22Rv1 (cell line): ENCODE results near the gene TOE1.

ENCODE experiments used
- H3K27ac ChIP-seq: fragments of 450-650 bp; 2 replicates; pipeline ENCODE4 v1.5.1; 2017
- ZFX ChIP-seq: fragments of 450-650 bp; IDR thresholded peaks from 2 replicates; pipeline ENCODE4 v1.6.1; 2017; ENCODE audit warnings: antibody characterized with exemption, borderline replicate concordance
- TF ChIP-seq, protein P1 (sequence below): fragments of 450-650 bp; IDR thresholded peaks from 2 replicates; pipeline ENCODE4 v1.5.1; 2017; ENCODE audit warnings: mild to moderate bottlenecking

The TOE1 gene

DNA sequence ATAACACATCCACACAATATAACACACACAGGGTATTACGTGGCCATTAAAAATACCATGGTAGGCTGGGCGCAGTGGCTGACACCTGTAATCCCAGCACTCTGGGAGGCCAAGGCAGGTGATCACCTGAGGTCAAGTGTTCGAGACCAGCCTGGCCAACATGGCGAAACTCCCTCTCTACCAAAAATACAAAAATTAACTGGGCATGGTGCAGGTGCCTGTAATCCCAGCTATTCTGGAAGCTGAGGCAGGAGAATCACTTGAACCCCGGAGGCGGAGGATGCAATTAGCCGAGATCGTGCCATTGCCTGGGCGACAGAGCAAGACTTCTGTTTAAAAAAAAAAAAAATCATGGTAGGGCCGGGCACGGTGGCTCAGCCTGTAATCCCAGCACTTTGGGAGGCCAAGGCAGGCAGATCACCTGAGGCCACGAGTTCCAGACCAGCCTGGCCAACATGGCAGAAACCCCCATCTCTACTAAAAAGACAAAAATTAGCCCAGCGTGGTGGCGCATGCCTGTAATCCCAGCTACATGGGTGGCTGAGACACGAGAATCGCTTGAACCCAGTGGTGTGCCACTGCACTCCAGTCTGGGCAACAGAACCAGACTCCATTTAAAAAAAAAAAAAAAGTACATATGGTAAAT, 37.3 kb upstream of the TOE1 start:
- H3K27ac ChIP-seq: peak overlapping the region; percentile 79

DNA sequence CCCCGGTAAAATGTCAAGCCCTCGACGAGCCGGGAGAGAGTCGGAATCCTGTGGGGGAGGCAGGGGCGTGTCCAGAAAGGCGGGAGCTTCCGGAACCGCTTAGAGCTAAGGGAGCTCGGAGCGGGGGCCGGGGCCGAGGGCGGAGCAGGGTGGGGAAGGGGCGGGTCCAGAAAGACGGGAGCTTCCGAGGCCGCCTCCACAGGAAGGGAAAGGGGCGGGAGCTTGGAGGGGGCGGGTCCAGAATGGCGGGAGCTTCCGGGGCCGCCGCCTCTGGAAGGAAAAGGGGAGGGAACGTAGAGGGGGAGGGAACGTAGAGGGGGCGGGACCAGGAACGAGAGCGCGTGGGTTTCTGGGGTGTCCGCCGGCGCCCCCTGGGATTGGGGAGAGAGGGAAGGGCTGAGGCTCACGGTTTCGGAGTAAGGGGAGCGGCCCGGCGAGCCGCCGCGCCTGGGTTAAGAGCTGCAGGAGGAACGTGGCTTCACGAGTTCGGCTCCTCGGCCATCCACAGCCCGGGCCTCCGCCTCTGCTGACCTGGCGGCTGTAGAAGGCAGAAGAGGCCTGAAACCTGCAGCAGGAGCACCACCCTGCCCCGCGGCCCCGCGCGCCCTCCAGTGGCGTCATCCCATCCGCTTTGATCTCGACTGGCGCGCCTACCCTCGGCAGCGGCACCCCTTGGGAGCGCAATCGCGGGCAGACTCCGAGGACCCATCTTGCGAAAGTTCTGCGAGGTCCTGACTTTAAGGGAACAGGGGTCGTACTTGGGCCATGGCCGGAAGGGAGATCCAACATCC, 36.3 kb upstream of the TOE1 start:
- TF ChIP-seq ZFX: no peak
- TF ChIP-seq, protein P1, sequence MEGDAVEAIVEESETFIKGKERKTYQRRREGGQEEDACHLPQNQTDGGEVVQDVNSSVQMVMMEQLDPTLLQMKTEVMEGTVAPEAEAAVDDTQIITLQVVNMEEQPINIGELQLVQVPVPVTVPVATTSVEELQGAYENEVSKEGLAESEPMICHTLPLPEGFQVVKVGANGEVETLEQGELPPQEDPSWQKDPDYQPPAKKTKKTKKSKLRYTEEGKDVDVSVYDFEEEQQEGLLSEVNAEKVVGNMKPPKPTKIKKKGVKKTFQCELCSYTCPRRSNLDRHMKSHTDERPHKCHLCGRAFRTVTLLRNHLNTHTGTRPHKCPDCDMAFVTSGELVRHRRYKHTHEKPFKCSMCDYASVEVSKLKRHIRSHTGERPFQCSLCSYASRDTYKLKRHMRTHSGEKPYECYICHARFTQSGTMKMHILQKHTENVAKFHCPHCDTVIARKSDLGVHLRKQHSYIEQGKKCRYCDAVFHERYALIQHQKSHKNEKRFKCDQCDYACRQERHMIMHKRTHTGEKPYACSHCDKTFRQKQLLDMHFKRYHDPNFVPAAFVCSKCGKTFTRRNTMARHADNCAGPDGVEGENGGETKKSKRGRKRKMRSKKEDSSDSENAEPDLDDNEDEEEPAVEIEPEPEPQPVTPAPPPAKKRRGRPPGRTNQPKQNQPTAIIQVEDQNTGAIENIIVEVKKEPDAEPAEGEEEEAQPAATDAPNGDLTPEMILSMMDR: peak; percentile 83
- H3K27ac ChIP-seq: peak overlapping the region; percentile 79

More for the DNA sequence above, 37.3 kb upstream of the TOE1 start:
- no peak for TF ChIP-seq ZFX
- TF ChIP-seq, protein P1: no peak

DNA sequence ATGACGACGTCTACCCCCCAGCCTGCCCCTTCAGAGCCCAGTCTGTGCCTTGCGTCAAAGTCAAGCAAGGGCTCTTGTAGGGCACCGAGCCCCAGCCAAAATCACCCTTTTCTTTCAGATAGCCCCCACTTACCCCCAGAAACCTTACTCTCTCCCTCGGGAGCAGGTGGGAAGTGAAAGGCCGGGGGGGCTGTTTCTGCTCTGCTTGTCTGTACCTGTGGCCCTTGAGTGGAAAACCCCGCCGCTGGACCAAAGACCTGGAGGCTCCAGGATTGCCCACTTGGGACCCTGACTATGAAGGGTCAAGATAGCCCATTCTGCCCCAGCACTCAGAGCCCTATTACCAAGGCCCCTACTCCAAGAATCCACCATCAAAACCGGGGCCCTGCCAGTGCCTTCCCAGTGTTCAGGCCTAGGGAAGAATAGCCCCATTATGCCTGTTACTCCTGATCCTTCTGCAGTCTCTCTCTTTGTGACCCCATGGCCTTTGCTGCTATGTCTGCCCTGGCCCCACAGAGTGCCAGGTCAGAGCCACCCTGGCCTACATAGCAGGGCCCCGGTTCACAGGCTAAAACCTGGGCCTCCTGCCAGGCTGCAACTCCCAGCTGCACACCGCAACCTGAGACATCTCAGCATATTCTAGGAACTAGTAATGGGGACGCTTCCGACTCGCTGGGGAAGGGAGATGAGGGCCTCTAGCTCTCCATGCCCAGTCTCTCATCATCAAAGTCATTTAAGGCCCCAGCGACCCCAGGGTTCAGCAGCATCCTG, 35.5 kb upstream of the TOE1 start:
- H3K27ac ChIP-seq: peak overlapping the region; percentile 79
- TF ChIP-seq, protein P1: peak; percentile 42
- TF ChIP-seq ZFX: no peak

DNA sequence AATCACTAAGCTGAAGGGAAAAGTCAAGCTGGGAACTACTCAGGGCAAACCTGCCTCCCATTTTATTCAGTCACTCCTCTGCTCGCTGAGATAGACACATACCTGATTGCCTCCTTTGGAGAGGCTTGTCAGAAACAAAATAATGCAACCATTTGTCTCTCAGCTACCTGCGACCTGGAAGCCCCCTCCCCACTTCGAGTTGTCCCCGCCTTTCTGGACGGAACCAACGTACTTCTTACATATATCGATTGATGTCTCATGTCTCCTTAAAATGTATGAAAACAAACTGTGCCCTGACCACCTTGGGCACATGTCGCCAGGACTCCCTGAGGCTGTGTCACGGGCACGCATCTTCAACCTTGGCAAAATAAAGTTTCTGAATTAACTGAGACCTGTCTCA, 34.7 kb upstream of the TOE1 start:
- H3K27ac ChIP-seq: no peak overlapping the region
- TF ChIP-seq ZFX: no peak
- TF ChIP-seq, protein P1: no peak

DNA sequence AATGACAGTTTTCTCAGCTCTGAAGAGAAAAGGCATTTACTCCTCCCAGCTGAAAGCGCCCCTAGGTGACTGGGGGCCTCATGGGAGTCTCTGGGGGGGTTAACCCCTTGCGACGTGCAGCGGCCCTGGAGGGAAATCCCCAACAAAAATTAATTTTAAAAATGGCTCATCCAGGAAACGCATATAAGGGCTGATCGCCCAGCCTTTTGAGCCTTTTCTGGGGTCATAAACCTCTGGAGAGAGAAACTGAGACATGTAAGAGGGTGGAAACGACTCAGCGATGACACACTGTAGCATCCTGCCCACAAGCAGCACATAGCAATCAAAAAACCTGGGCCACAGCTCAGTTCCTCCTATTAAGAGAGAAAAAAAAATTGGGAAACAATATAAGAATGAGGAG, 33.7 kb upstream of the TOE1 start:
- TF ChIP-seq, protein P1: no peak
- TF ChIP-seq ZFX: no peak
- H3K27ac ChIP-seq: no peak overlapping the region

DNA sequence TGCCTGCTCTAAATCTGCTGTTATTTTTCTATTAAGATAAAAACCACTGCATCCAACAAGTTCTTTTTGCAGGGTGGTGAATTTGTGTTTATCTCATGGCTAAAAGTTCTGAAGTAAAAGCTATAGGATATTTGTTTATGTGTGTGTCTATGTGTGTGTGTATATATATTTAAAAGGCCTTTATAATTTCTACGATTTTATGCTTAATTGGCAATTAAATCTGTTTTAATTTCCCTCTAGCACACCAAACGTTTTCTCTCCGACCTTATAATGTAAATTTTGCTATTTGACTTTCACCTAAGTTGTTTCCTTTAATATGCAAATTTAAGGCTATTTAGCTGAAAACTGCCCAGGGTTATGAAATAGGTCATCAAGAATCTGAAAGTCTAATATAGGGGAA, 33.1 kb upstream of the TOE1 start:
- H3K27ac ChIP-seq: no peak overlapping the region
- no peak for TF ChIP-seq ZFX
- TF ChIP-seq, protein P1: no peak
